Left ventricle myocardium inferior (tissue), 1 donor: ENCODE measurements around the gene STARD13. TPM values are rescaled to one million over a fixed set of nuclear protein-coding genes. Genes with fewer than 3 reads are reported as not detected.

ENCODE experiments used
- DNase-seq: peaks from one replicate; pipeline ENCODE4 v3.0.0-alpha.2; 2020
- H3K27ac ChIP-seq: fragments of 200-600 bp; replicated peaks from 2 replicates; pipeline ENCODE4 v1.8.0; 2021
- H3K27me3 ChIP-seq: fragments of 200-600 bp; 2 replicates; pipeline ENCODE4 v1.8.0; 2021; ENCODE audit warnings: low read depth
- H3K36me3 ChIP-seq: fragments of 200-600 bp; 2 replicates; pipeline ENCODE4 v1.8.0; 2021
- H3K4me1 ChIP-seq: fragments of 200-600 bp; 2 replicates; pipeline ENCODE4 v1.8.0; 2021
- H3K4me3 ChIP-seq: fragments of 200-600 bp; 2 replicates; pipeline ENCODE4 v1.8.0; 2021; ENCODE audit warnings: mild to moderate bottlenecking, moderate library complexity
- H3K9me3 ChIP-seq: fragments of 200-600 bp; replicated peaks from 2 replicates; pipeline ENCODE4 v1.8.0; 2021
- intact Hi-C: fragments of 100-400 bp; cut with micrococcal nuclease; formaldehyde crosslinking; loops from one replicate; pipeline ENCODE4 v1.11.0; 2022
- total RNA-seq: library from RNA; stranded (reverse); fragmentation: NEBNext Ultra II Directional; extraction: Animal tissue kit (Norgen Biotek cat#: 25700); gene quantifications from one replicate; pipeline ENCODE4 v1.2.1, GENCODE V29; 2021
- TF ChIP-seq, protein P1 (sequence below): fragments of 200-600 bp; IDR thresholded peaks from 2 replicates; pipeline ENCODE4 v1.8.0; 2021; ENCODE audit warnings: antibody characterized with exemption, mild to moderate bottlenecking, borderline replicate concordance
- donor health status: DM: no; HTN: yes; CAD: no; lungs with severe emphysema.

STARD13 gene
- total RNA-seq, 1 donor from 2014 or later, result 29.9 TPM

DNA sequence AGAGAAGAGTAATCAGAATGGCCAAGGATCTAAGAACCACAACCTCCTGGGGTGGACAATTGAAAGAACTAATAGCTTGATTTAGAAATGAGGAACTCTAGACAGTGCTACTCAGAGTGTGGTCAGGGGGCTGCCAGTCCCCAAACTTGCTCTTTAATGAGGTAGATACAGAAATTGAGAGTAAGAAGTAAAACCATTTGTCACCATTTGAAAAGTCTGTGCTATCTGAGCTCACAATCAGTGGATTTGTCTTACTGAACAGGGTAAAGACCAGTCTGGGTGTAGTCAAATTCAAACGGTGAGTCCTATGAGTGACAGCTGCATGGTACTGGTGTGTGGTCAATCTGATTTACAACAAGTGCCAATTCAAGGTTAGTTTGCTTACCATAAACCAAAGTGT lies 150.5 kb downstream of the STARD13 start:
- peaks cover 68% of the 10 kb centered on the region for H3K4me1 ChIP-seq
- H3K27ac ChIP-seq, result no peak overlapping the region
- H3K9me3 ChIP-seq, result peaks cover 13% of the 10 kb centered on the region
- TF ChIP-seq, protein P1, sequence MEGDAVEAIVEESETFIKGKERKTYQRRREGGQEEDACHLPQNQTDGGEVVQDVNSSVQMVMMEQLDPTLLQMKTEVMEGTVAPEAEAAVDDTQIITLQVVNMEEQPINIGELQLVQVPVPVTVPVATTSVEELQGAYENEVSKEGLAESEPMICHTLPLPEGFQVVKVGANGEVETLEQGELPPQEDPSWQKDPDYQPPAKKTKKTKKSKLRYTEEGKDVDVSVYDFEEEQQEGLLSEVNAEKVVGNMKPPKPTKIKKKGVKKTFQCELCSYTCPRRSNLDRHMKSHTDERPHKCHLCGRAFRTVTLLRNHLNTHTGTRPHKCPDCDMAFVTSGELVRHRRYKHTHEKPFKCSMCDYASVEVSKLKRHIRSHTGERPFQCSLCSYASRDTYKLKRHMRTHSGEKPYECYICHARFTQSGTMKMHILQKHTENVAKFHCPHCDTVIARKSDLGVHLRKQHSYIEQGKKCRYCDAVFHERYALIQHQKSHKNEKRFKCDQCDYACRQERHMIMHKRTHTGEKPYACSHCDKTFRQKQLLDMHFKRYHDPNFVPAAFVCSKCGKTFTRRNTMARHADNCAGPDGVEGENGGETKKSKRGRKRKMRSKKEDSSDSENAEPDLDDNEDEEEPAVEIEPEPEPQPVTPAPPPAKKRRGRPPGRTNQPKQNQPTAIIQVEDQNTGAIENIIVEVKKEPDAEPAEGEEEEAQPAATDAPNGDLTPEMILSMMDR, result no peak
- intact Hi-C loops, result no loop called here
- no peak for DNase-seq
- no peak overlapping the region for H3K4me3 ChIP-seq
- peaks cover 46% of the 10 kb centered on the region for H3K36me3 ChIP-seq
- H3K27me3 ChIP-seq, result no peaks in the 10 kb centered on the region

DNA sequence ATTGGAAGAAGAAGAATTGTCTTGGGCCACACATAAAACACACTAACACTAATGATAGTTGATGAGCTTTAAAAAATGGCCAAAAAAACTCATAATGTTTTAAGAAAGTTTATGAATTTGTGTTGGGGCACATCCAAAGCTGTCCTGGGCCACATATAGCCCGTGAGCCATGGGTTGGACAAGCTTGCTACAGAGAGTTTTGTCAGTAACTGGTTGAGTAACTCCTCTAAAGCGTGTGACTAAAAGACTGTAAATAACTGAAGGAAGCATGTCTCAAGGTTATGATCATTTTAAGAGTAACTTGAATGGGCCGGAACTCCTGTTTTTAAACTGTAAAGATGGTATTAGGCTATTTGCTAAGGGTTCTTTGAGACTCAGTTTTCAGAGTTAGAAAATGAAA lies 151.3 kb downstream of the STARD13 start:
- DNase-seq, result no peak
- Histone ChIP-seq H3K9me3 (peaks cover 13% of the 10 kb centered on the region), H3K36me3 (peaks cover 54% of the 10 kb centered on the region), H3K4me1 (peaks cover 68% of the 10 kb centered on the region), H3K27ac (no peak overlapping the region), H3K4me3 (no peak overlapping the region), H3K27me3 (no peaks in the 10 kb centered on the region)
- TF ChIP-seq, protein P1, result no peak
- intact Hi-C loops, result no loop called here

DNA sequence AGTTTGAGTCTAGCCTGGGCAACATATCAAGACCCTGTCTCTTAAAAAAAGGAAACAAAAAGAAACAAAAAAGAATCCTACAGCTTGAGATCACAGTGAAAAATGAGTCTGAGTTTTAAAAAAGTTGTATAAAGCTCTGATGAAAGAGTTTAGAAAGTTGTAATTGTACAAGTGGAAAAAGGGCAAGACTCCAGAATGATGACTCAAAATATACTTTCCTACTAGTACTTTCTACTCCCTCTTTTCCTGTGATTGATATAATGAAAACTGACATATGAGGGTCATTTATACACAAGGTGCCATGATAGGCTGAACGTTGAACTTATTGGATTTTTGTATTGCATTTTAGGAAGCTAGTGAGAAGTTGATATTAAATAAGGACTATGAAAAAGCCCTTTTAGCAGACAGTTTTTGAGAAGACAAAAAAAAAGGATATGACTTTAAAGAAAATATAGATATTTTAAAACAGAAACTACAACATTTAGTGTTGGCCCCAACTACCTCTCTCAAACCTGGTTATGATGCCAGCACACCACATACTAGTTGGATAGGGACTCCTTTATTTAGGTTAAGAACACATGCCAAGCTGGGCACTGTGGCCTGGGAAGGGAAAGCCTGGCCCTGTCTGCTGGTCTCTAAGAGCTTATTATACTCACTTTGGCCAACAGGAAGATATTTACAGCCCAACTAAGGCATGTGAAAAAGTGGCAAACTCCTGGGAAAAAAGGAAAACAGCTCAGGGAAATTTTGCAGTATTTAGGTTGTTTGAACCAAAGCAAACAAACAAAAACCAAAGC lies 152.7 kb downstream of the STARD13 start:
- DNase-seq, result no peak
- TF ChIP-seq, protein P1, result no peak
- peaks cover 71% of the 10 kb centered on the region for H3K4me1 ChIP-seq
- no peak overlapping the region for H3K4me3 ChIP-seq
- intact Hi-C loops, result no loop called here
- peaks cover 58% of the 10 kb centered on the region for H3K36me3 ChIP-seq
- H3K27ac ChIP-seq, result no peak overlapping the region
- no peaks in the 10 kb centered on the region for H3K27me3 ChIP-seq
- peaks cover 13% of the 10 kb centered on the region for H3K9me3 ChIP-seq

DNA sequence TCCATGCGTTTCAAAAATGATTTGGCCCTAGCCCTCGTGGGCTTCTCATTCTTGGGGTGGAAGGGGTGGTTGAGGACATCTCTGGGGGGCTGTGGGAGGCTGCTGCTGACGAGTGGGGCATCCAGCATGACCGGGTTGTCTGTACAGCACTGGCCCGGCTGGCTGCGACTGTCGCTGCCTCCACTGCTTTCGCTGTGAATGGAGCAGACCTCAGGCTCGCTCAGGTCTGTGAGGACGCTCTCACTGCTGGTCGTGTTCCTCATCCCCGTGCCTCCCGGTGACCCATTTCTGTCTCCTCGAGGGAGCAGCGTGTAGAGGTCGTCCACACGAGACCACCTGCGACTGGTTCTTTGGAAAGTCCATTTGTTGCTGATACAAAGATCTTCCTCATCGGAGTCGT lies 155.7 kb downstream of the STARD13 start:
- no peak for DNase-seq
- TF ChIP-seq, protein P1, result no peak
- no peak overlapping the region for H3K4me3 ChIP-seq
- H3K4me1 ChIP-seq, result peaks cover 93% of the 10 kb centered on the region
- H3K36me3 ChIP-seq, result peaks cover 42% of the 10 kb centered on the region
- intact Hi-C loops, result no loop called here
- H3K27me3 ChIP-seq, result no peaks in the 10 kb centered on the region
- peak overlapping the region; percentile 83 for H3K27ac ChIP-seq
- H3K9me3 ChIP-seq, result no peaks in the 10 kb centered on the region

DNA sequence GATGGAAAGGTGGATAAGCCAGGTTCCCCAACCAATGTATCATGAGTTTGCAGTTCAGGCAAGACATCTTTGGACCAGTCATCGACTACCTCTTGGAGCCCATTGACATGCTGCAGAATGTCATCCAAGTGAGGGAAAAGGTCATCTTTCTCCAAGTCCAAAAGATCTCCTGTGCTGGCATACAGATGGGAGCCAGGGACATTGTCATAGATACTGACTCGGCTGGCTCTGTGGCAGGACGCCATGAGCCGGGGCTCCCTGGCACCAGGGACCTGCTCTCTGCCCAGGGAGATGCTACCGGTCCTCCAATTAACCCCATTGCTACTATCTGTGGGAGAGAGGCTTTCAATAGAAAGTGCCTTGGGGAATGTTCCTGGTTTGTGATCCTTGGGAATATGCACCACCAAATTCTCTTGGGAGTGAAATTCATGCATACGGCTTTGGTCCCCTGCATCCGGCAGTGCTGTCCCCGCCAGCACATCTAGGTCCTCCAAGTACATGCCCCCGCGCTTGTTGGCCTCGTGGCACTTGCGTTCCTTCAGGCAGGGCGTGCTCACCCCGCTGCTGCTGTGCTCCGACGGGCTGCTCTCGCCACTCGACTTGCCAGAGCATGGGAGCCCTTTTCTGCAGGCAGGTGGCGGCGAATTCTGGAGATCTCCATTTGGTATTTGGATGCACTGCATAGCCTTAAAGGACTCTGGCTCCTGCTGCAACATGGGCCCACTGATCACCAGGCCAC lies 156.3 kb downstream of the STARD13 start:
- Histone ChIP-seq H3K4me1 (peaks cover 93% of the 10 kb centered on the region), H3K27me3 (no peaks in the 10 kb centered on the region), H3K9me3 (no peaks in the 10 kb centered on the region), H3K36me3 (peaks cover 41% of the 10 kb centered on the region), H3K27ac (peak overlapping the region; percentile 83), H3K4me3 (no peak overlapping the region)
- TF ChIP-seq, protein P1, result no peak
- DNase-seq, result peak; percentile 60
- intact Hi-C loops, result no loop called here
